ENCODE data around the gene CSNK1A1.

DNA sequence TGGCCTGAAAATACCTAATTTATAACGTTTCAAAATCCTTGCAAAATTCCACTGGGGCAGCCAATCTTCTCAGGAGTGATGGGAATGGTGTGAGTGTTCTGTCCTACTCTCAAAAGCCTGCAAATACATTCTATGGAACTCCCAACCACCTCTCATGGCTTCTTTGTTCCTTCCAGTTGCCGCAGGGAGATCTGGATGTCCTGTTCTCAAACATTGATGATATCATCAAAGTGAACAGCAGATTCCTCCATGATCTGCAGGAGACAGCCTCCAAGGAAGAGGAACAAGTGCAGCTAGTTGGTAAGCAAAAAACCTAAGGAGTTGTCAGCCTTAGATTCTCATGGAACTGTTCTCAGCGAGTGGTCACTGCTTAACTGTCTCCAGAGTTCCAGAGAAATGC lies 49.7 kb upstream of the CSNK1A1 start:
- TF ChIP-seq TAF1 (IDR thresholded peaks at IDR 0.05; ENCODE audit: low read depth) (no peak), EZH2 (IDR thresholded peaks at IDR 0.05; ENCODE audit: borderline replicate concordance, insufficient read depth, low read length, poor library complexity, severe bottlenecking) (no peak), EP300 (conservative IDR thresholded peaks at IDR 0.05; ENCODE audit: poor library complexity, severe bottlenecking) (no peak), MXI1 (conservative IDR thresholded peaks at IDR 0.05; ENCODE audit: poor library complexity, severe bottlenecking) (no peak), POLR2AphosphoS5 (IDR thresholded peaks at IDR 0.05) (no peak)
- TF ChIP-seq, protein P1, sequence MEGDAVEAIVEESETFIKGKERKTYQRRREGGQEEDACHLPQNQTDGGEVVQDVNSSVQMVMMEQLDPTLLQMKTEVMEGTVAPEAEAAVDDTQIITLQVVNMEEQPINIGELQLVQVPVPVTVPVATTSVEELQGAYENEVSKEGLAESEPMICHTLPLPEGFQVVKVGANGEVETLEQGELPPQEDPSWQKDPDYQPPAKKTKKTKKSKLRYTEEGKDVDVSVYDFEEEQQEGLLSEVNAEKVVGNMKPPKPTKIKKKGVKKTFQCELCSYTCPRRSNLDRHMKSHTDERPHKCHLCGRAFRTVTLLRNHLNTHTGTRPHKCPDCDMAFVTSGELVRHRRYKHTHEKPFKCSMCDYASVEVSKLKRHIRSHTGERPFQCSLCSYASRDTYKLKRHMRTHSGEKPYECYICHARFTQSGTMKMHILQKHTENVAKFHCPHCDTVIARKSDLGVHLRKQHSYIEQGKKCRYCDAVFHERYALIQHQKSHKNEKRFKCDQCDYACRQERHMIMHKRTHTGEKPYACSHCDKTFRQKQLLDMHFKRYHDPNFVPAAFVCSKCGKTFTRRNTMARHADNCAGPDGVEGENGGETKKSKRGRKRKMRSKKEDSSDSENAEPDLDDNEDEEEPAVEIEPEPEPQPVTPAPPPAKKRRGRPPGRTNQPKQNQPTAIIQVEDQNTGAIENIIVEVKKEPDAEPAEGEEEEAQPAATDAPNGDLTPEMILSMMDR (IDR thresholded peaks at IDR 0.05; ENCODE audit: poor library complexity, severe bottlenecking): no peak
